ENCODE measurements around the gene PWWP2B. TPM values are rescaled to one million over a fixed set of nuclear protein-coding genes. Genes with fewer than 3 reads are reported as not detected.

PWWP2B gene
- total and polyA plus RNA-seq, 2 experiments from 2014 or later = 2.3 to 12.8 TPM

DNA sequence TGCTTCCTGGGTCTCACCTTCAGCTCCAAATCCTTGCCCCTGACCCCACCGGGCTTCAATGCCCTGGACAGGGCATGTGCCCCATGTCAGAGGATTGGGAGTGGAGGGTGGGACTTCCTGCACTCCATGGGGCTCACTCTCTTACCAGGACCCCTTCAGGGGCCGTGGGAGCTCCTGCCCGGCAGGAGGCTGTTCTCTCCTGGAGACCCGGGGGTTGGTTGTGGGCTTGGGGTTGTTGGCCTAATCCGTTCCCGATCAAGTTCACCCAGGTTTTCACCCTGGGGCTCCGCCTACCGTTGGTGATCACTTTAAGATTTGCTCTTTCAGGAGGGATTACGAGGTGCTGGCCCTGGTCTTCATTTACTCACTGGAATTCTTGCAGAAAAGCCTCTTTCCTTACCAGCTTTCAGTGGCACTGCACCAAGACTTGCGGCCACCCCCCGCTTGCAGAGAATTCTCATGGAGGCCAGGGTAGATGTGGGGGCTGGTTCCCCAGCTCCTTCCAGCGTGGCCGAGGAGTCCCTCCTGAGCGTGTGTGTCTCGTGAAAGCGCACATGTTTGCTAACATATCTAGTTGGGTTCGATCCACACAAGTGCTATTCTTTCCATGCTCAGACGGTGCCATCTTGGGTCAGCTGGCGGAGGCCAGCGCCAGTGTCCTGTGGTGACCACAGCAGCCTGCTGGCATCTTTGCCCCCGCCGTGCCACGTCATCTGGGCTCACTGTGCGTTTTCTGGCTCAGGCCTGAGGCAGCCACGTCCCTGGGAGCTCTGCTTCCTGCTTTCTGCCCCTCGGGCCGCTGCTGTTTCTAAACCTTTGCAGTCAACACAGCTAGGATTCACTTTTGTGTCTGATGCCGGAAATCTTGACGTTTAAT lies 15.6 kb downstream of the PWWP2B start:
- peaks cover 20% of the 10 kb centered on the region; the same call in 1 of the 2 replicates for H3K4me1 ChIP-seq (ENCODE audit: insufficient read depth)
- H3K36me3 Mint-ChIP-seq (ENCODE audit: low read depth) = peaks cover 3% of the 10 kb centered on the region; the same call in 2 of the 3 replicates
- H3K27ac Mint-ChIP-seq = no peak overlapping the region
- no peaks in the 10 kb centered on the region for H3F3A ChIP-seq (replicated peaks; ENCODE audit: low read depth)
- no peak overlapping the region for H2AFZ ChIP-seq
- no peaks in the 10 kb centered on the region for H3K27me3 ChIP-seq (ENCODE audit: insufficient read depth)
- no peaks in the 10 kb centered on the region for H3K79me2 ChIP-seq (replicated peaks; ENCODE audit: insufficient read depth)
- H3K9me3 Mint-ChIP-seq = no peaks in the 10 kb centered on the region
- no peaks in the 10 kb centered on the region for H3K36me3 ChIP-seq (ENCODE audit: insufficient read depth)
- TF ChIP-seq, protein P1, sequence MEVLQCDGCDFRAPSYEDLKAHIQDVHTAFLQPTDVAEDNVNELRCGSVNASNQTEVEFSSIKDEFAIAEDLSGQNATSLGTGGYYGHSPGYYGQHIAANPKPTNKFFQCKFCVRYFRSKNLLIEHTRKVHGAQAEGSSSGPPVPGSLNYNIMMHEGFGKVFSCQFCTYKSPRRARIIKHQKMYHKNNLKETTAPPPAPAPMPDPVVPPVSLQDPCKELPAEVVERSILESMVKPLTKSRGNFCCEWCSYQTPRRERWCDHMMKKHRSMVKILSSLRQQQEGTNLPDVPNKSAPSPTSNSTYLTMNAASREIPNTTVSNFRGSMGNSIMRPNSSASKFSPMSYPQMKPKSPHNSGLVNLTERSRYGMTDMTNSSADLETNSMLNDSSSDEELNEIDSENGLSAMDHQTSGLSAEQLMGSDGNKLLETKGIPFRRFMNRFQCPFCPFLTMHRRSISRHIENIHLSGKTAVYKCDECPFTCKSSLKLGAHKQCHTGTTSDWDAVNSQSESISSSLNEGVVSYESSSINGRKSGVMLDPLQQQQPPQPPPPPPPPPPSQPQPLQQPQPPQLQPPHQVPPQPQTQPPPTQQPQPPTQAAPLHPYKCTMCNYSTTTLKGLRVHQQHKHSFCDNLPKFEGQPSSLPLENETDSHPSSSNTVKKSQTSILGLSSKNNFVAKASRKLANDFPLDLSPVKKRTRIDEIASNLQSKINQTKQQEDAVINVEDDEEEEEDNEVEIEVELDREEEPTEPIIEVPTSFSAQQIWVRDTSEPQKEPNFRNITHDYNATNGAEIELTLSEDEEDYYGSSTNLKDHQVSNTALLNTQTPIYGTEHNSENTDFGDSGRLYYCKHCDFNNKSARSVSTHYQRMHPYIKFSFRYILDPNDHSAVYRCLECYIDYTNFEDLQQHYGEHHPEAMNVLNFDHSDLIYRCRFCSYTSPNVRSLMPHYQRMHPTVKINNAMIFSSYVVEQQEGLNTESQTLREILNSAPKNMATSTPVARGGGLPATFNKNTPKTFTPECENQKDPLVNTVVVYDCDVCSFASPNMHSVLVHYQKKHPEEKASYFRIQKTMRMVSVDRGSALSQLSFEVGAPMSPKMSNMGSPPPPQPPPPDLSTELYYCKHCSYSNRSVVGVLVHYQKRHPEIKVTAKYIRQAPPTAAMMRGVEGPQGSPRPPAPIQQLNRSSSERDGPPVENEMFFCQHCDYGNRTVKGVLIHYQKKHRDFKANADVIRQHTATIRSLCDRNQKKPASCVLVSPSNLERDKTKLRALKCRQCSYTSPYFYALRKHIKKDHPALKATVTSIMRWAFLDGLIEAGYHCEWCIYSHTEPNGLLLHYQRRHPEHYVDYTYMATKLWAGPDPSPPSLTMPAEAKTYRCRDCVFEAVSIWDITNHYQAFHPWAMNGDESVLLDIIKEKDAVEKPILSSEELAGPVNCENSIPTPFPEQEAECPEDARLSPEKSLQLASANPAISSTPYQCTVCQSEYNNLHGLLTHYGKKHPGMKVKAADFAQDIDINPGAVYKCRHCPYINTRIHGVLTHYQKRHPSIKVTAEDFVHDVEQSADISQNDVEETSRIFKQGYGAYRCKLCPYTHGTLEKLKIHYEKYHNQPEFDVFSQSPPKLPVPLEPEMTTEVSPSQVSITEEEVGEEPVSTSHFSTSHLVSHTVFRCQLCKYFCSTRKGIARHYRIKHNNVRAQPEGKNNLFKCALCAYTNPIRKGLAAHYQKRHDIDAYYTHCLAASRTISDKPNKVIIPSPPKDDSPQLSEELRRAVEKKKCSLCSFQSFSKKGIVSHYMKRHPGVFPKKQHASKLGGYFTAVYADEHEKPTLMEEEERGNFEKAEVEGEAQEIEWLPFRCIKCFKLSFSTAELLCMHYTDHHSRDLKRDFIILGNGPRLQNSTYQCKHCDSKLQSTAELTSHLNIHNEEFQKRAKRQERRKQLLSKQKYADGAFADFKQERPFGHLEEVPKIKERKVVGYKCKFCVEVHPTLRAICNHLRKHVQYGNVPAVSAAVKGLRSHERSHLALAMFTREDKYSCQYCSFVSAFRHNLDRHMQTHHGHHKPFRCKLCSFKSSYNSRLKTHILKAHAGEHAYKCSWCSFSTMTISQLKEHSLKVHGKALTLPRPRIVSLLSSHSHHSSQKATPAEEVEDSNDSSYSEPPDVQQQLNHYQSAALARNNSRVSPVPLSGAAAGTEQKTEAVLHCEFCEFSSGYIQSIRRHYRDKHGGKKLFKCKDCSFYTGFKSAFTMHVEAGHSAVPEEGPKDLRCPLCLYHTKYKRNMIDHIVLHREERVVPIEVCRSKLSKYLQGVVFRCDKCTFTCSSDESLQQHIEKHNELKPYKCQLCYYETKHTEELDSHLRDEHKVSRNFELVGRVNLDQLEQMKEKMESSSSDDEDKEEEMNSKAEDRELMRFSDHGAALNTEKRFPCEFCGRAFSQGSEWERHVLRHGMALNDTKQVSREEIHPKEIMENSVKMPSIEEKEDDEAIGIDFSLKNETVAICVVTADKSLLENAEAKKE (CRISPR knock-in tag; IDR thresholded peaks at IDR 0.05) = no peak
- TF ChIP-seq POLR2AphosphoS5 (IDR thresholded peaks at IDR 0.05; ENCODE audit: low read depth) = no peak
- TF ChIP-seq, protein P2, sequence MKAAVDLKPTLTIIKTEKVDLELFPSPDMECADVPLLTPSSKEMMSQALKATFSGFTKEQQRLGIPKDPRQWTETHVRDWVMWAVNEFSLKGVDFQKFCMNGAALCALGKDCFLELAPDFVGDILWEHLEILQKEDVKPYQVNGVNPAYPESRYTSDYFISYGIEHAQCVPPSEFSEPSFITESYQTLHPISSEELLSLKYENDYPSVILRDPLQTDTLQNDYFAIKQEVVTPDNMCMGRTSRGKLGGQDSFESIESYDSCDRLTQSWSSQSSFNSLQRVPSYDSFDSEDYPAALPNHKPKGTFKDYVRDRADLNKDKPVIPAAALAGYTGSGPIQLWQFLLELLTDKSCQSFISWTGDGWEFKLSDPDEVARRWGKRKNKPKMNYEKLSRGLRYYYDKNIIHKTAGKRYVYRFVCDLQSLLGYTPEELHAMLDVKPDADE (IDR thresholded peaks at IDR 0.05) = no peak
- TF ChIP-seq ZNF114 (CRISPR knock-in tag; IDR thresholded peaks at IDR 0.05) = no peak
- no peak for TF ChIP-seq NANOG (IDR thresholded peaks at IDR 0.05; ENCODE audit: borderline replicate concordance)
- TF ChIP-seq EZH2 (IDR thresholded peaks at IDR 0.05; ENCODE audit: low read depth, unreplicated experiment) = no peak
- H3K4me1 Mint-ChIP-seq = peaks cover 49% of the 10 kb centered on the region
- DNase-seq (ENCODE audit: low spot score) = no peak
- no peaks in the 10 kb centered on the region for H3K9me2 ChIP-seq (ENCODE audit: insufficient read depth)
- no peak overlapping the region for H3K27ac ChIP-seq (ENCODE audit: low read depth)
- ATAC-seq = no peak
- peaks cover 22% of the 10 kb centered on the region for H3K27me3 Mint-ChIP-seq (ENCODE audit: insufficient read depth, low read depth, poor library complexity)
- H4K20me1 ChIP-seq (replicated peaks; ENCODE audit: insufficient read depth) = no peaks in the 10 kb centered on the region
- H3K4me3 ChIP-seq = no peak overlapping the region
- H3K4me2 ChIP-seq = no peak overlapping the region
- H3K4me3 Mint-ChIP-seq = no peak overlapping the region
